Panc1 (cell line): ENCODE data around the gene PCDH18. TPM values are rescaled to one million over a fixed set of nuclear protein-coding genes. Genes with fewer than 3 reads are reported as not detected.

Experiments used
- ATAC-seq: fragments of 200-7000 bp; cut with Tn5 transposase; 2 replicates; pipeline ENCODE4 v1.9.1; 2020; ENCODE audit warnings: mild to moderate bottlenecking, moderate library complexity
- BruUV-seq: library from RNA; stranded (reverse); fragments of 400-500 nt; replicated peaks from 2 replicates; lab custom pipeline; 2021; lab: Mats Ljungman, UMichigan
- CTCF ChIA-PET: fragments of 300-600 bp; sonication (Branson Sonifier 250); formaldehyde crosslinking; loops from one replicate; lab custom pipeline; 2022; ENCODE audit warnings: antibody characterized with exemption; lab: Charles Lee
- POLR2A ChIA-PET: fragments of 300-600 bp; sonication (Branson Sonifier 250); formaldehyde crosslinking; loops from one replicate; lab custom pipeline; 2022; ENCODE audit warnings: antibody characterized with exemption; lab: Charles Lee
- DNase-seq: peaks from one replicate; pipeline ENCODE4 v3.0.0-alpha.2; 2010; ENCODE audit warnings: low read depth, low spot score
- H3K27ac ChIP-seq: 2 replicates; pipeline ENCODE4 v1.5.1; 2011; ENCODE audit warnings: mild to moderate bottlenecking, low read length, inconsistent platforms
- H3K27me3 ChIP-seq: fragments of 200-500 bp; sonication (Bioruptor generic); 2 replicates; pipeline ENCODE4 v1.6.0; 2014; ENCODE audit warnings: low read length, inconsistent platforms; ENCODE audit not compliant: control insufficient read depth, insufficient read depth
- H3K36me3 ChIP-seq: fragments of 200-500 bp; sonication (Bioruptor generic); 2 replicates; pipeline ENCODE4 v1.5.1; 2014; ENCODE audit warnings: inconsistent platforms, mild to moderate bottlenecking, low read length, moderate library complexity; ENCODE audit not compliant: control insufficient read depth, insufficient read depth
- H3K4me1 ChIP-seq: 2 replicates; pipeline ENCODE4 v1.5.1; 2011; ENCODE audit warnings: inconsistent platforms, mild to moderate bottlenecking, low read length, moderate library complexity; ENCODE audit not compliant: control insufficient read depth, insufficient read depth
- H3K4me3 ChIP-seq, 2 experiments: 2 replicates each; pipeline ENCODE4 v1.5.1; 2011 to 2012; ENCODE audit warnings: low read depth in 2 of 2, low read length in 2 of 2, mild to moderate bottlenecking in 2 of 2, inconsistent platforms in 1 of 2, moderate library complexity in 1 of 2
- H3K9me3 ChIP-seq: fragments of 200-500 bp; sonication (Bioruptor generic); 2 replicates; pipeline ENCODE4 v1.5.1; 2014; ENCODE audit warnings: low read depth, mild to moderate bottlenecking, inconsistent platforms, low read length, moderate library complexity; ENCODE audit not compliant: control insufficient read depth, insufficient read depth
- CTCF ChIP-seq: fragments of 450-650 bp; IDR thresholded peaks from 2 replicates; pipeline ENCODE4 v1.5.1; 2017; ENCODE audit warnings: mild to moderate bottlenecking
- POLR2AphosphoS5 ChIP-seq: IDR thresholded peaks from 2 replicates; pipeline ENCODE4 v1.6.1; 2012; ENCODE audit warnings: mild to moderate bottlenecking, low read depth, low read length, moderate library complexity
- REST ChIP-seq, 2 experiments: IDR thresholded peaks; 2 replicates each; pipeline ENCODE4 v1.6.1; 2011 to 2012; ENCODE audit warnings: low read depth in 2 of 2, control low read depth in 1 of 2, low read length in 1 of 2, mild to moderate bottlenecking in 1 of 2, moderate library complexity in 1 of 2; ENCODE audit not compliant: insufficient read depth in 1 of 2
- SIN3A ChIP-seq: IDR thresholded peaks from 2 replicates; pipeline ENCODE4 v1.6.1; 2012; ENCODE audit warnings: low read depth, mild to moderate bottlenecking, low read length, moderate library complexity, borderline replicate concordance; ENCODE audit not compliant: insufficient read depth
- TCF7L2 ChIP-seq: IDR thresholded peaks from 2 replicates; pipeline ENCODE4 v1.6.1; 2011; ENCODE audit warnings: mild to moderate bottlenecking, low read depth, low read length, inconsistent platforms
- in situ Hi-C: cut with HindIII; loops from 2 replicates; pipeline ENCODE4 v1.10.0; 2016; ENCODE audit warnings: low sequenced_read_pairs, low pct_unique_long_range_greater_than_20kb
- intact Hi-C: fragments of 100-400 bp; cut with micrococcal nuclease; formaldehyde crosslinking; loops from one replicate; pipeline ENCODE4 v1.10.0; 2022; ENCODE audit not compliant: unreplicated experiment
- total RNA-seq: library from RNA; stranded (reverse); gene quantifications from one replicate; pipeline ENCODE4 v1.2.1, GENCODE V29; 2021; ENCODE audit not compliant: unreplicated experiment

The PCDH18 gene
- total RNA-seq, 1 experiment from 2014 or later: 10.8 TPM

- H3K9me3 ChIP-seq: no peaks in the 10 kb centered on the region
- H3K27me3 ChIP-seq: no peaks in the 10 kb centered on the region
- no peak for TF ChIP-seq SIN3A
- TF ChIP-seq POLR2AphosphoS5: no peak
- TF ChIP-seq CTCF: no peak
- no peak for TF ChIP-seq REST (IDR thresholded peaks at IDR 0.05; ENCODE audit: insufficient read depth in 1 of 2, low read depth in 2 of 2, low read length in 1 of 2)
- TF ChIP-seq TCF7L2: no peak
- ChIA-PET POLR2A (no interaction called here), CTCF (no interaction called here)
- H3K4me1 ChIP-seq: no peaks in the 10 kb centered on the region
- no peaks in the 10 kb centered on the region for H3K36me3 ChIP-seq
- ATAC-seq (no peak), DNase-seq (no peak)
- no peak overlapping the region for H3K4me3 ChIP-seq
- intact Hi-C loops (no loop called here), in situ Hi-C loops (no loop called here)
- no peak overlapping the region for H3K27ac ChIP-seq
- no TSS peak for BruUV-seq
Measured at GRCh38 chr4:137572163-137572562, 39.9 kb upstream of the PCDH18 start.

GRCh38 chr4:137559801-137560200 lies 27.5 kb upstream of the PCDH18 start:
- in situ Hi-C loops (no loop called here), intact Hi-C loops (no loop called here)
- no peak overlapping the region for H3K27ac ChIP-seq
- POLR2A ChIA-PET: no interaction called here
- CTCF ChIA-PET: no interaction called here
- H3K4me1 ChIP-seq: no peaks in the 10 kb centered on the region
- ATAC-seq (no peak), DNase-seq (no peak)
- H3K9me3 ChIP-seq: no peaks in the 10 kb centered on the region
- no peaks in the 10 kb centered on the region for H3K36me3 ChIP-seq
- BruUV-seq: no TSS peak
- no peaks in the 10 kb centered on the region for H3K27me3 ChIP-seq
- no peak overlapping the region for H3K4me3 ChIP-seq
- TF ChIP-seq TCF7L2: no peak
- no peak for TF ChIP-seq CTCF

- no peak for ATAC-seq
- Histone ChIP-seq H3K9me3 (no peaks in the 10 kb centered on the region), H3K27ac (no peak overlapping the region), H3K4me1 (no peaks in the 10 kb centered on the region), H3K27me3 (no peaks in the 10 kb centered on the region), H3K36me3 (no peaks in the 10 kb centered on the region), H3K4me3 (no peak overlapping the region)
- TF ChIP-seq REST (IDR thresholded peaks at IDR 0.05; ENCODE audit: insufficient read depth in 1 of 2, low read depth in 2 of 2, low read length in 1 of 2): no peak
- no peak for DNase-seq
- ChIA-PET POLR2A (no interaction called here), CTCF (no interaction called here)
- intact Hi-C loops: no loop called here
- no TSS peak for BruUV-seq
- in situ Hi-C loops: no loop called here
Measured at GRCh38 chr4:137558951-137559350, 26.7 kb upstream of the PCDH18 start.
